ENCODE results near the gene TRPV4. TPM values are rescaled to one million over a fixed set of nuclear protein-coding genes. Genes with fewer than 3 reads are reported as not detected.

The TRPV4 gene
- total and polyA plus RNA-seq, 10 of the 15 experiments (the other 5 are each of a cell fraction or from before 2014, with no cell fraction given), result not detected

DNA sequence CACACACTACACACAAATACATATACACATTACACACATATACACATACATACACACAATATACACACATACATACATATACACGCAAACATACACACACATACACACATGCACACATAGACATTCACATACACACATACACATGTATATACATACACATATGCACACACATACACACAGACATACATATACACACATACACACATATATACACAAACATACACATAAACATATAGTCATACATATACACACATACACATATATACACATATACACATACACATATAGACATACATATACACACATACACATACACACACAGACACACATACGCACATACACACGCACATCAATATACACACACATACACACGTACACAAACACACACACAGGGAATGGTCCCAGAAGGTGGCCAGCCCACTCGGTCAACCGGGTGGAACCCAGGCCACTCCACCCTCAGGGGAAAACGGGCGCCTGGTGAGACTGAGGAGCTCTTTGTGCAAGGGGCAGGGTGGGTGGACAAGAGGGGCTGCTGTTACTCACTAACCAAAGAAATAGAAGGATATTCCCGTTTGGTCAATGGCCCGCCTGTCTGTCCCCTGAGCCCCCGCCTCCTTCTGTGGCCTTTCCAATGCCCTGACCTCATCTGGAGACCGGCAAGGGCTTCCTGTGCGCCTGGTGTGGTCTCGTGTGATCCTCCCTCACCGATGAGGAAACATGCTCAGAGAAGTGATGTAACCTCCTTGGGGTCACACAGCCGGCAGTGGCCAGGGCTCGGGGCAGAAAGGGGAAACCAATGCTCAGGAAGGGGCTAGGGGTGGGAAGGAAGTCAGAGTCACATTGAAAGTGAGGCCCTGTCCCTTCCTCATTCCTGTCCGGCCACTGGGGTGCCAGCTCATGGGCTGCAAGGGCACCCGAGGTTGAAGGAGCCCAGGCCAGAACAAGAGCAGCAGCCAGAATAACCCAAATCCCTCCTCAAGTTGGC is 5.3 kb downstream of the TRPV4 start:
- Histone ChIP-seq H3K4me3 (no peak overlapping the region), H3K27ac (ENCODE audit: control insufficient read depth, insufficient read depth) (no peak overlapping the region), H2AFZ (ENCODE audit: control insufficient read depth, low read depth, low read length) (no peak overlapping the region), H3K79me2 (ENCODE audit: control insufficient read depth, insufficient read depth, low read length) (no peaks in the 10 kb centered on the region), H3K36me3 (ENCODE audit: control insufficient read depth in 2 of 2, insufficient read depth in 2 of 2, low read length in 1 of 2) (no peaks in the 10 kb centered on the region), H3K27me3 (replicated peaks in 1 of 2; ENCODE audit: control insufficient read depth in 2 of 2, insufficient read depth in 2 of 2, low read length in 1 of 2) (peaks cover 0 to 5% of the 10 kb centered on the region in 2 experiments; a peak in 3 of 4 replicates), H4K20me1 (ENCODE audit: control insufficient read depth, insufficient read depth) (no peaks in the 10 kb centered on the region), H3K4me2 (ENCODE audit: control insufficient read depth, insufficient read depth) (no peak overlapping the region), H3K9ac (ENCODE audit: control insufficient read depth, insufficient read depth, low read length) (no peak overlapping the region), H3K4me1 (ENCODE audit: control insufficient read depth, insufficient read depth, low read length) (no peaks in the 10 kb centered on the region), H3K9me3 (replicated peaks; ENCODE audit: control insufficient read depth, insufficient read depth, low read length) (no peaks in the 10 kb centered on the region)
- in situ Hi-C loops (cut with MboI), result no loop called here
- intact Hi-C loops (cut with micrococcal nuclease; ENCODE audit: unreplicated experiment), result no loop called here
- ATAC-seq (peak; percentile 26; the same call in 2 of the 3 replicates), DNase-seq (ENCODE audit: low read depth, low spot score) (no peak), FAIRE-seq (no peak)
- ChIA-PET SMC1A (ENCODE audit: uncharacterized antibody, unreplicated experiment) (no interaction called here), POLR2A (no interaction called here), CTCF (interaction anchor here (1.2 to 2.0 kb wide), 3 partner anchors 15 to 25 kb away, joined by 4 to 18 read pairs (median 4); no protein-coding TSS in a partner anchor), RAD21 (ENCODE audit: unreplicated experiment) (no interaction called here)
- TF ChIP-seq SUPT20H (IDR thresholded peaks at IDR 0.05; ENCODE audit: borderline replicate concordance, control insufficient read depth, low read depth, low read length) (no peak), CUX1 (IDR thresholded peaks at IDR 0.05; ENCODE audit: insufficient replicate concordance, low read depth, low read length) (no peak), NFIC (IDR thresholded peaks at IDR 0.05; ENCODE audit: low read depth, low read length) (peak; percentile 44; the same call in 1 of the 2 replicates)
- no TSS peak for BruUV-seq (replicated peaks)
- 21% methylated on average over 19 of the region's 19 CpGs for WGBS (ENCODE audit: insufficient coverage, insufficient replicate concordance, low lambda C conversion rate, missing lambda C conversion rate)

Data from GM12878 (cell line).